Measurements from ENCODE around the gene RBL1.
"Not testable (repeated sequence)": the region's sequence is repeated elsewhere in the genome, so short reads cannot be mapped to it uniquely, and the experiment has no call there.

The RBL1 gene, protein sequence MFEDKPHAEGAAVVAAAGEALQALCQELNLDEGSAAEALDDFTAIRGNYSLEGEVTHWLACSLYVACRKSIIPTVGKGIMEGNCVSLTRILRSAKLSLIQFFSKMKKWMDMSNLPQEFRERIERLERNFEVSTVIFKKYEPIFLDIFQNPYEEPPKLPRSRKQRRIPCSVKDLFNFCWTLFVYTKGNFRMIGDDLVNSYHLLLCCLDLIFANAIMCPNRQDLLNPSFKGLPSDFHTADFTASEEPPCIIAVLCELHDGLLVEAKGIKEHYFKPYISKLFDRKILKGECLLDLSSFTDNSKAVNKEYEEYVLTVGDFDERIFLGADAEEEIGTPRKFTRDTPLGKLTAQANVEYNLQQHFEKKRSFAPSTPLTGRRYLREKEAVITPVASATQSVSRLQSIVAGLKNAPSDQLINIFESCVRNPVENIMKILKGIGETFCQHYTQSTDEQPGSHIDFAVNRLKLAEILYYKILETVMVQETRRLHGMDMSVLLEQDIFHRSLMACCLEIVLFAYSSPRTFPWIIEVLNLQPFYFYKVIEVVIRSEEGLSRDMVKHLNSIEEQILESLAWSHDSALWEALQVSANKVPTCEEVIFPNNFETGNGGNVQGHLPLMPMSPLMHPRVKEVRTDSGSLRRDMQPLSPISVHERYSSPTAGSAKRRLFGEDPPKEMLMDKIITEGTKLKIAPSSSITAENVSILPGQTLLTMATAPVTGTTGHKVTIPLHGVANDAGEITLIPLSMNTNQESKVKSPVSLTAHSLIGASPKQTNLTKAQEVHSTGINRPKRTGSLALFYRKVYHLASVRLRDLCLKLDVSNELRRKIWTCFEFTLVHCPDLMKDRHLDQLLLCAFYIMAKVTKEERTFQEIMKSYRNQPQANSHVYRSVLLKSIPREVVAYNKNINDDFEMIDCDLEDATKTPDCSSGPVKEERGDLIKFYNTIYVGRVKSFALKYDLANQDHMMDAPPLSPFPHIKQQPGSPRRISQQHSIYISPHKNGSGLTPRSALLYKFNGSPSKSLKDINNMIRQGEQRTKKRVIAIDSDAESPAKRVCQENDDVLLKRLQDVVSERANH

DNA sequence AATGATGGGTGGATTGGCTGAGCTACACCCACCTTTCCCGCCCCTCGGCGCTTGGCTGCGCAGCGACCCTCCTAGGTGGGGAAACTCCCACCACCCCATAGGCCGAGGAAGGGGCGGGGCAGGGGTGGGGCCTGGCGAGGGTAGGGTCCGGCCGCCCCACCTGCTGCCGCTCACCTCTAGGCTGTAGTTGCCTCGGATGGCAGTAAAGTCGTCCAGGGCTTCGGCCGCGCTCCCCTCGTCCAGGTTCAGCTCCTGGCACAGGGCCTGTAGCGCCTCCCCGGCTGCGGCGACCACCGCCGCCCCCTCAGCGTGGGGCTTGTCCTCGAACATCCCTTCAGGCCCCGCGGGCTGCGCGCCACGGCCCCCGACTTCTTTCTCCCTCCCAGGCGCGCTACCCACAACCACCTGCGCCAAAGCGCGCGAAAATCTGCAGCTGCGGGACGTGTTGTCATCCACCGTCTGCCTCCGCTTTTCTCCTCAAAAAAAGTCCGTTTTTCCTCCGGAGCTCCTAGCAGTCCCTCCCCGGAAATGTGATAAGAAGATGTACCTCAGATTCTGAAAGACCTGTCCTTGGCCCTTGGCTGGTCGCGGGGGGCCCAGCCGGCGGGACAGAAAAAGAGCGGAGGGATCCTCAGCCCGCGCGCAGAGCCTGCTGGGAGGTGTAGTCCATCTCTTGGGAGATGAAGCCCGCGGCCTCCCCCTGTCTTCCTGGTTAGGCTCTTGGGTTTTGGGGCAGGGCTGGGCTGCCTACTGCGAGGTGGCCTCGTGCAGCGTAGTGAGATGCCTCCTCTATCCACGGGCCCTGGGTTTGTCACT, at the start of gene RBL1:
TSS of gene RBL1 (minus strand) at position 399 of the 816 bp plus-strand sequence. CDS start at position 330, 69 bp downstream.
- DNase-seq, result peak; percentile 88 to 90

DNA sequence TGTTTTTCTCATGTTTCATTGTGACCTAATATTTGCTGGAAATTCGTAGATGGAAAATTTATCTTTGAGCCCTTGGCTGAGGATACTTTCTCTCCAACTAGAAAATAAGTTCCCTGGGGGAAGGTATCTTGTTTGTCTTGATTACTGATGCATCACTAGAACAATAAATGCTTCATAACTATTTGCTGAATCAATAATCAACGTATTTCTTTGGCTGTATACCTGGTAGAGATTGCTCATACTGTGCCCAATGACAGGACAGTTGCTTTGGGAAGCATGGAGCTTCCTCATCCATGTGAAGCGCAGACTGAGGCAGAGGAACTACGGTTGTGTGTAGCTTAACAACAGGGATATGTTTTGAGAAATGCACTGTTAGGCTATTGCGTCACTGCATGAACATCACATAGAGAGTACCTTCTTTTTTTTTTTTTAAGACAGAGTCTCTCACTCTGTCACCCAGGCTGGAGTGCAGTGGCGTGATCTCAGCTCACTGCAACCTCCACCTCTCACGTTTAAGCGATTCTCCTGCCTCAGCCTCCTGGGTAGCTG, 49.1 kb upstream of the RBL1 start:
- no peak for DNase-seq

DNA sequence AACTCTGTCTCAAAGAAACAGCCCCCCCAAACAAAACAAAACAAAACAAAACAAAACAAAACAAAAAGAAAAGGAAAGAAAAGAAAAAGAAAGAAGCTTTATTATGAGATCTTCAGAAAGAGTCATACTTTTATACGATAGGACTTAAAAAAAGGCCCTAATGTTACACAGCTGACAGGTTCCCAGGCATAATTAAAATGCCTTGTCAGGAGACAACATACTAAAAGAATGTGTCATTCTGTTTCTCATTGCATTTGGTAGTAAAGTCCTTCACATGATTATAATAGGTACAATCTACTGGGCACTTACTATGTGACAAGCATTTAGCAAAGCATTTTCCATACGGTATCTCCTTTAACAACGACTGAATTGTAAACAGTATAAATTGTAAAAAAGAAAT, 46.9 kb upstream of the RBL1 start:
- no peak for DNase-seq

DNA sequence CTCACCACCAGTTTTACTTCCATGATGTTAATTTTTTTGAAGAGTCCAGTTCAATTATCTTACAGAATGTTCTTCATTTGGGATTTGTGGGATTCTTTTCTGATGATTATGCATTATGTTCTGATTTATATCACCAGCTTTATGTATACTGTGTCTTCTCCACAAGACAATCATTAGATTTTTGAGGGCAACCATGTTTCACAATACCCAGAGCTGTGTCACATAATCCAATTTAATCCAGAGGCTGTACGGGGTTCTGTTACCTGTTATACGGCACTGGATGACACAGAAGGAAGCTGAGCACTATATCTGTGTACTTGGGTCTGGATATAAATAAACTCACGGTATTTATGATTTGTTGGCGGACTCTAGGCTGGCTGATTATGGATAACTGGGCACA, 41.8 kb upstream of the RBL1 start:
- no peak for DNase-seq

DNA sequence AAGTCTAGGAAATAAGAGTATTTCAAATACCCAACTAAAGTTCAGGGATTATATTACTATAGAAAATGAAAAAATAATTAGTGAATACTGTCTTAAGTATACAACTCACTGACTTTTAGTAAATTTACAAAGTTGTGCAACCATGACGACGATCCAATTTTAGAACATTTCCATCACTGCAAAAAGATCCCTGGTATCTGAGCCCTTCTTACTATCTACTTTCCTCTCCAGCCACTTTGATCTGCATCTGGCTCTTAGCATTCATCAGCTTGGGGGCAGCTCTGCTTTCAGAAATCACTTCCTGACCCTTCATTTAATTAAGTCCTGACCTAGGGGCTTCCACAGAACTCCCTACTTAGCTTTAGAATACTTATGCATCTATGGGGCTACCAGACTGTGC, 38.2 kb upstream of the RBL1 start:
- DNase-seq, result no peak

DNA sequence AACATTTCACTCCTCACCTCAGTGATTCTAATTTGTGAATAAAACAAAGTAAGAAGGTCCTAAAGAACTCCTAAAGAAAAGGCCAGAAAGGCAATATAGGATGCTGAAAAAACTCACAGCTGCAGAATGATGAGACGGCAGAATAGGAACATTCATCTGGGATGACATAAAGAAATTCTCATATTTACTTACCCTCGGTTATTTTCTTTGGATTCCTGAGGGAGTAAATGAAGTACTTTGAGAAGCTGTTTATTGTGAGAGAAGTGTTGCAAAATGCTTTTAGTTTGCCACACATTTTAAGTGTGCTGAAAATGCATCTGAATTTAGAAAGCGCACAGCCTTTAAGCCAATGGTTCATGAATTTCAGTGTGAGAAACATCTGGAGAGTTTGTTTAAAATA, 35.7 kb upstream of the RBL1 start:
- DNase-seq, result no peak

DNA sequence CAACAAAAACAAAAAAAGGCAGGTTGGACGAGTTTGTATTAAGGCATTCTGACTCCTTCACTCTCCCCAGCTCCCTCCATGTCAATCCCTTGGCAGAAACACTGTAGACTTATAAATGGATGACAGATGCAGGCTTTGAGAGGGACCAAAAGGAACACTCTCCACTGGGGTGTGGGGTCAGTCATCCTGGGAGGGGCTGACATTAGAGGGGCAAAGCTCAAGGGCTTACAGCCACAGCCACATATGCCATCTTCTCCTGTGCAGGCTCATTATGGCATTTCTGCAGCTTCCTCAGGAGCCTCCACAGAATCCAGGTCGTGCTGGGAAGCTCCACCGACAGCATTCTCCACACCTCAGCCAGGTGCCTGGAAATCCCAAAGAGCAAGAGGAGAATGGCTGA, 33.0 kb upstream of the RBL1 start:
- no peak for DNase-seq

- DNase-seq, result not testable (repeated sequence)
Observed at GRCh38 chr20:37126290-37126689, 30.5 kb upstream of the RBL1 start.

DNA sequence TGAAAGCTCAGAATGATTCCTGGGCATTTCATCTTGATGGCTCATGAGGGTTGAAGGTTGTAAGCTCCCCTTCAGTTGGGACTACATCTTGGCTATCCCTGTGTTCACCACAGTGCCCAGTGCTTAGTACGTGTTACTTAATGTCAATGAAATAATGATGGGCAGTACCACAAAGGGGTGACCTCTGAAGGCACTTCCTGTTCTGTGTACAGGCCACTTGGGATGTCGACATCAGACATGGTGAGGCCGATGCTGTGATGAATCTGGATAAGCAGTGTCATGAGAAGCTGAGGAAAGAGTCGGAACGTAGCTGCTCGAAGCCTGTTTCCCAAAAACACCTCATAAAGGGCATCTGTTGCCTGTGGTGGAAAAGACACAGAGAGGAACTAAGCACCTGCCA, 27.6 kb upstream of the RBL1 start:
- DNase-seq, result no peak

DNA sequence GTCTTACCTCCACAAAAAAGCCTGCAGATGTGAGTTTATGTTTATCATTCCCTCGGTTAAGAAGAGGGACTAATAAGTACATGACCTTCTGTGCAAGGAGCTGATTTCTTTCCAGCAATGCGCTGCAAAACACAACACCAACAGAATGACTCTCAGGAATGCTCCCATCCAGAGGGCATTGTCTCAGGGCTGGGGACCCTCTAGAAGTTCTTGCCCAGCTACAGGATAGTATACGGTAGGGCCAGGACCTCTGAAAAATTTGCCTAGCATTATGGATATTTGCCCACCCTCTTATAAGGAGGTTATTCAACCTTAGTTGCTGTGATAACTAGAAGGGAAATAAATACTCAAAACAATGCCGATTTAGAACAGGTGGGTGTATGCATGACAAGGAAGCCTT, 24.7 kb upstream of the RBL1 start:
- no peak for DNase-seq

- no peak for DNase-seq
Observed at GRCh38 chr20:37119356-37120036, 23.7 kb upstream of the RBL1 start.

DNA sequence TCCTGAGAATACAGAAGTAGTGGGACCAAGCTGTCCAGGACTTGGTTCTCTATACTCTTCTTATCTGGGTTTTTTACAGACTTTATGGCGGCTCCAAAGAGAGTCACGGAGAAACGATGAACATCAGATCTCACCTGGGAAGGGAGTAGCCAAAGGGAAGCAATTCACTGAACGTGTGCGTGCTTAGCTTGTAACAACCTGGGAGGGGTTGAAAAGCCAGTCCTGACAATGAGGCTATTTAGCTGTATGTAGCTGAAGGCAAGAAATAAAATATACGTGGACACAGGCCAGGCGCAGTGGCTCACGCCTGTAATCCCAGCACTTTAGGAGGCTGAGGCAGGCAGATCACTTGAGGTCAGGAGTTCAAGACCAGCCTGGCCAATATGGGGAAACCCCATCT, 18.2 kb upstream of the RBL1 start:
- no peak for DNase-seq

GRCh38 chr20:37111926-37112455, 16.2 kb upstream of the RBL1 start:
- DNase-seq, result no peak

DNA sequence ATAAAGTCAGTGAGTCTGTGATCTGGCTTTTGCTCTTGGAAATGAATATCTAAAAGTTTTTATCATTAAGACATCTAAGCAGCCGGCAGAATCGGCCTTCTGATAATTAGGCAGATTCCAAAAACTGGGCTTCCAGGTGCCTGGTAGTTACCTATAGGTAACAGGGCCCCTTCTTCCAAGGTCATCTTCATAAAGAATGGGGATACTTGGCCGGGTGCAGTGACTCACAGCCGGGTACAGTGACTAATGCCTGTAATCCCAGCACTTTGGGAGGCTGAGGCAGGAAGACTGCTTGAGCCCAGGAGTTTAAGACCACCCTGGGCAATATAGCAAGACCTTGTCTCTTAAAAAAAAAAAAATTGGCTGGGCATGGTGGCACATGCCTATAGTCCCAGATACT, 12.9 kb upstream of the RBL1 start:
- no peak for DNase-seq

DNA sequence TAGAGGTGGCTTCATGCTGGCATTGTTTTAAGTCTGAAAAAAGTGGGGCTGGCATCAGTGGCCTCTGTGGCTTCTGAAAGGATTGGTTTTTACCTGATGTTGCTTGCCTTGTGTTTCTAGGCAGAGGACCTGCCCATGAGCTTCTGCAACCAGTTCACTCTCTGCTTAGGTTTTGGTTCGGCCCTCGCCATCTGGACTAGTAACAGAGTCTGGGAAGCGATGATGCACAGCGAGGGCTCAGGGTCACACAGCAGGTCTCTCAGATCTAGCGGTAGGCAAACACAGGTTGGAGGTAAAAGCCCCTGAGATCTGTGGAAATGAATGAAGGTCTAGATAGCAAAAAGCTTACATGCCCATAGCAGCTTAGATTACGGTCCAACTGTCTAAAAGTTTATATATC, 6.8 kb upstream of the RBL1 start:
- no peak for DNase-seq

- no peak for DNase-seq
Observed at GRCh38 chr20:37096415-37097041, 731 bp upstream of the RBL1 start.

- DNase-seq, result peak; percentile 41 to 47
Observed at GRCh38 chr20:37095108-37095598, 644 bp downstream of the RBL1 start.

DNA sequence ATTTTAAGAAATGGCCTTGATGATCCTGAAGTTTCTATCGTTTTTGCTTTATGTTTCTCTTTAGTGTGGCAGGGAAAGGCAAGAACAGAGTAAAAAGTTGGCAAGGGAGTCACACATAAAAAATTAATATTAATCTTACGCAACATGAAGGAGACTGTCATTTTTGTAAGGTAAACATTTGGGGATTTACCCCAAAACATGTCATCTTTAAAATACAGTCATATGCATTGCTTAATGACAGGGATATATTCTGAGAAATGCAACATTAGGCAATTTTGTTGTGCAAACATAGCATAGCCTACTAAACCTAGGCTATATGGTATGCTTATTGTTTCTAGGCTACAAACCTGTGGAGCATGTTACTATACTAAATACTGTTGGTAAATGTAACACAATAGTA, 5.4 kb downstream of the RBL1 start:
- DNase-seq, result no peak

GRCh38 chr20:37081717-37082289, 14.0 kb downstream of the RBL1 start:
- peak; percentile 12 to 13 for DNase-seq

DNA sequence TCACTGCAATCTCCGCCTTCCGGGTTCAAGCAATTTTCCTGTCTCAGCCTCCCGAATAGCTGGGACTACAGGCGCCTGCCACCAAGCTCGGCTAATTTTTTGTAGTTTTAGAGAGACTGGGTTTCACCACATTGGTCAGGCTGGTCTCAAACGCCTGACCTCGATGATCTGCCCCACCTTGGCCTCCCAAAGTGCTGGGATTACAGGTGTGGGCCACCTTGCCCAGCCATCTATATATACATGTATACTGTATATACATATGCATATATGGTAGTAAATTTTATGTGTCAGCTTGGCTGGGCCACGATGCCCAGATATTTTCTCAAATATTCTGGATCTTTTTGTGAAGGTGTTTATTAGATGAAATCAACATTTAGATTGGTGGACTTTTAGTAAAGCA, 18.8 kb downstream of the RBL1 start:
- no peak for DNase-seq
